Trophoblast cell (in vitro differentiated cells and primary cell): ENCODE results near the gene PPP1R12A.

Experiments
- DNase-seq, 2 donors: peaks; one replicate each; pipeline ENCODE4 v3.0.0-alpha.2; 2016
- H2AFZ ChIP-seq: 2 replicates; pipeline ENCODE4 v1.6.1; 2013; ENCODE audit warnings: low read length, moderate library complexity, mild to moderate bottlenecking; ENCODE audit not compliant: insufficient read depth, poor library complexity
- H2AK5ac ChIP-seq: 2 replicates; pipeline ENCODE4 v1.6.1; 2013; ENCODE audit warnings: mild to moderate bottlenecking, low read length
- H2BK120ac ChIP-seq: 2 replicates; pipeline ENCODE4 v1.6.1; 2013; ENCODE audit warnings: low read length, mild to moderate bottlenecking, moderate library complexity; ENCODE audit not compliant: insufficient read depth, poor library complexity
- H2BK12ac ChIP-seq: 2 replicates; pipeline ENCODE4 v1.6.1; 2013; ENCODE audit warnings: mild to moderate bottlenecking, low read length, moderate library complexity
- H2BK5ac ChIP-seq: 2 replicates; pipeline ENCODE4 v1.6.1; 2013; ENCODE audit warnings: low read length, low read depth, moderate library complexity, mild to moderate bottlenecking; ENCODE audit not compliant: poor library complexity
- H3K14ac ChIP-seq: 2 replicates; pipeline ENCODE4 v1.6.1; 2013; ENCODE audit warnings: mild to moderate bottlenecking, low read length
- H3K18ac ChIP-seq: 2 replicates; pipeline ENCODE4 v1.6.1; 2013; ENCODE audit warnings: mild to moderate bottlenecking, low read length
- H3K23ac ChIP-seq: 2 replicates; pipeline ENCODE4 v1.6.1; 2013; ENCODE audit warnings: low read length
- H3K27ac ChIP-seq: 2 replicates; pipeline ENCODE4 v1.5.1; 2013; ENCODE audit warnings: low read depth, mild to moderate bottlenecking, inconsistent platforms, low read length, moderate library complexity
- H3K27me3 ChIP-seq: 2 replicates; pipeline ENCODE4 v1.6.1; 2013; ENCODE audit warnings: inconsistent platforms, mild to moderate bottlenecking, low read length, moderate library complexity; ENCODE audit not compliant: insufficient read depth
- H3K36me3 ChIP-seq, 2 experiments: 1 replicate in 1 of 2; 2 replicates in 1 of 2; pipeline ENCODE4 v1.6.1; 2013; ENCODE audit warnings: low read length in 2 of 2, mild to moderate bottlenecking in 2 of 2, moderate library complexity in 1 of 2; ENCODE audit not compliant: insufficient read depth in 2 of 2, control insufficient read depth in 1 of 2
- H3K4ac ChIP-seq: 2 replicates; pipeline ENCODE4 v1.6.1; 2013; ENCODE audit warnings: low read depth, mild to moderate bottlenecking, low read length, moderate library complexity
- H3K4me1 ChIP-seq, 2 experiments: 1 replicate in 1 of 2; 2 replicates in 1 of 2; pipeline ENCODE4 v1.6.1; 2013; ENCODE audit warnings: low read length in 2 of 2, mild to moderate bottlenecking in 2 of 2, moderate library complexity in 1 of 2; ENCODE audit not compliant: insufficient read depth in 2 of 2, control insufficient read depth in 1 of 2
- H3K4me2 ChIP-seq: 2 replicates; pipeline ENCODE4 v1.6.1; 2013; ENCODE audit warnings: inconsistent platforms, mild to moderate bottlenecking, low read length, moderate library complexity
- H3K4me3 ChIP-seq: 2 replicates; pipeline ENCODE4 v1.5.1; 2013; ENCODE audit warnings: mild to moderate bottlenecking, low read depth, low read length, inconsistent platforms
- H3K79me1 ChIP-seq: one replicate; pipeline ENCODE4 v1.6.1; 2013; ENCODE audit warnings: low read length
- H3K79me2 ChIP-seq: 2 replicates; pipeline ENCODE4 v1.6.1; 2013; ENCODE audit warnings: low read length, mild to moderate bottlenecking; ENCODE audit not compliant: control insufficient read depth, insufficient read depth, poor library complexity
- H3K9ac ChIP-seq: 2 replicates; pipeline ENCODE4 v1.6.1; 2013; ENCODE audit warnings: mild to moderate bottlenecking, low read length
- H3K9me3 ChIP-seq: 2 replicates; pipeline ENCODE4 v1.6.1; 2013; ENCODE audit warnings: low read depth, mild to moderate bottlenecking, control low read depth, inconsistent platforms, low read length; ENCODE audit not compliant: insufficient read depth
- H4K12ac ChIP-seq: 2 replicates; pipeline ENCODE4 v1.6.1; 2013; ENCODE audit warnings: low read depth, mild to moderate bottlenecking, low read length, moderate library complexity
- H4K8ac ChIP-seq: 2 replicates; pipeline ENCODE4 v1.6.1; 2013; ENCODE audit warnings: low read depth, mild to moderate bottlenecking, low read length, moderate library complexity
- H4K91ac ChIP-seq: one replicate; pipeline ENCODE4 v1.6.1; 2013; ENCODE audit warnings: low read depth, mild to moderate bottlenecking, low read length, moderate library complexity
- WGBS: extraction: QIAGEN DNeasy Blood & Tissue Kit; methylation state at CpG from one replicate; pipeline ENCODE4 v1.1.7; 2013; ENCODE audit warnings: missing lambda C conversion rate; ENCODE audit not compliant: insufficient read length, insufficient coverage; ENCODE audit errors: extremely low coverage; 5-methylcytosine and 5-hydroxymethylcytosine counted together

The PPP1R12A gene

DNA sequence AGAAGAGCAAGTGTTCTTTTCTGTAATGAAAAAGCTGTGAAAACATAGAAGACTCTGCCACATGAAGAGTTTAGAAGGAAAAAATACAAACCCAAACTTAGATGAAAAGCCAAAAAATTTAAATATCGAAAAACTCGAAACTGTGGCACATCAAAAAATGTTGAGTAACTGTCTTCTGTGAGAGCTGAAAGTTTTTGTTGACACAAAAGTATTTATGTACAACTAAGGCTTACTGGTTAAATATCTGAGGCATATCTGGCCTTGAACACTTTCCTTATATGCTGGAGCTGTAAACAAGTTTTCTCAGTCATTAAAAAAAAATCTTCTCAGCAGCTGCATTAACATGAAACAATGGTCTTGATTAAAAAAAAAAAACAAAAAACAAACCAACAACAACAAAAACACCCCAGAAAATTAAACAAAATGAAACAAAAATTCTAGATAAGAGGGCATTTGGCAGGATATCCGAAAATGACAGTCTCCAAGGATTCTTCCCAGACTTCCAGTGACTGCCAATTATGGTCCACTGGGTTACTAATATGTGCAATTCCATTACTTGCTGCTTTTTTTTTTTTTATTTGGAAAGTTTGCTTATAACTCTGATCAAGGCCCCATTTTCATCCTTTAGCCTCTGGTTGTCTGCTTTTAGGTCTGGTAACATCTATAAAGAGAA lies 159.4 kb downstream of the PPP1R12A start:
- DNase-seq, result no peak
- H3K79me1 ChIP-seq, result no peaks in the 10 kb centered on the region
- H3K4me3 ChIP-seq, result no peak overlapping the region
- H4K8ac ChIP-seq, result no peak overlapping the region
- H2BK120ac ChIP-seq, result no peak overlapping the region
- no peak overlapping the region for H2AFZ ChIP-seq
- H4K91ac ChIP-seq, result no peak overlapping the region
- H3K23ac ChIP-seq, result no peak overlapping the region
- no peak overlapping the region for H3K18ac ChIP-seq
- H2AK5ac ChIP-seq, result no peak overlapping the region
- no peaks in the 10 kb centered on the region for H3K9me3 ChIP-seq
- no peaks in the 10 kb centered on the region for H3K4me1 ChIP-seq
- no peak overlapping the region for H4K12ac ChIP-seq
- H3K9ac ChIP-seq, result no peak overlapping the region
- no CpG with 5 or more reads among the region's 3 CpGs for WGBS
- H3K27ac ChIP-seq, result no peak overlapping the region
- H3K79me2 ChIP-seq, result no peaks in the 10 kb centered on the region
- no peak overlapping the region for H2BK12ac ChIP-seq
- no peaks in the 10 kb centered on the region for H3K27me3 ChIP-seq
- H3K4me2 ChIP-seq, result no peak overlapping the region
- no peak overlapping the region for H3K14ac ChIP-seq
- H3K4ac ChIP-seq, result no peak overlapping the region
- no peak overlapping the region for H2BK5ac ChIP-seq
- peaks cover 0 to 5% of the 10 kb centered on the region in 2 experiments for H3K36me3 ChIP-seq

DNA sequence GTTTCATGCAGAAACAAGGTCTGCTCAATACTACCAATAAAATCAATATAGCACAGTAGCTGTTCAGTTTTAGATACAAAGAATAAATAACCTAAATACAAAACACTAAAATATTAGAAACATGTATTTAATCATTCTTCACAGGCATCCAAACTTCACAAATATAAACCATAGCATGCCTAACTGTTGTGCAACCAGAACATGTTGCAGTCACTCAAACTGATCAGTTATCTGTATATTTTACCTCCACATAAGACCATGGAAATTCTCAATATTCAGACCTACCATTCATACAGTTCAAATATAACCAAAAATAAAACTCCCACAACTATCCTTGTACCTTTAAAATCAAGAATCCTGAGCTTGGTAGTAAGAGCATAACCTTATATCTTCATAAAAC lies 161.0 kb downstream of the PPP1R12A start:
- Histone ChIP-seq H3K18ac (no peak overlapping the region), H3K9me3 (no peaks in the 10 kb centered on the region), H2AFZ (no peak overlapping the region), H2BK12ac (no peak overlapping the region), H3K27me3 (no peaks in the 10 kb centered on the region), H3K14ac (no peak overlapping the region), H3K4me2 (no peak overlapping the region), H3K4me1 (no peaks in the 10 kb centered on the region), H3K4me3 (no peak overlapping the region), H2AK5ac (no peak overlapping the region), H3K36me3 (peaks cover 0 to 3% of the 10 kb centered on the region in 2 experiments), H2BK120ac (no peak overlapping the region), H4K8ac (no peak overlapping the region), H4K12ac (no peak overlapping the region), H3K4ac (no peak overlapping the region), H3K9ac (no peak overlapping the region), H3K79me1 (no peaks in the 10 kb centered on the region), H2BK5ac (no peak overlapping the region), H3K79me2 (no peaks in the 10 kb centered on the region), H3K23ac (no peak overlapping the region), H4K91ac (no peak overlapping the region), H3K27ac (no peak overlapping the region)
- DNase-seq, result no peak

DNA sequence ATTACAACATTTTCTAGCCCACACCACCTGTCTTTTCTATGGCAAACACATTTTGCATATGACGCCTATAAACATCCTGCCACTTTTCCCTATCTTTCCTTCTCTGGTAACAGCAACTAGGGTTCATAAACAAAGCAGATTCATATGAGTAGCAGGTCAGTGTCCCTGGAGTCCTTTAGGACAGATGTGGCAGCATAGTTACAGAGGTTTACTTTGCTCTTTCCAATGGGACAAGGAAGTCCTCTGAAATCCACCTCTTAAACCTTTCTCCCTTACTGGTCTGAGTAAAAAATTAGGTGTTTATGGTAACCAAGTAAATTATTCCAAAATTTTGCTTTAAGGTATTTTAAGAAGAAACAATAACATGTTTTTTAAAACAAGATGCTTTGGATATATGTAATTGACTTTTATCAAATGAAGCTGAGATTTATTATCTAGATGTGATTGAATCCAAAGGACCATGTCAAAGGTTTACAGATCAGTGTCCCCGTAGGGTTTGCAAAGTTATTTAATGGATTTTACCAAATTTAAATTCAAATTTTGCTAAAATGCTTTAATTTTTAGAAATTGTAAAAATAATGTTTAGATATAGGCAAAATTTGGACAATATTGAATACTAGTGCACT lies 164.9 kb downstream of the PPP1R12A start:
- no peaks in the 10 kb centered on the region for H3K27me3 ChIP-seq
- H2AK5ac ChIP-seq, result no peak overlapping the region
- H3K14ac ChIP-seq, result no peak overlapping the region
- peaks cover 0 to 3% of the 10 kb centered on the region in 2 experiments for H3K36me3 ChIP-seq
- H2AFZ ChIP-seq, result no peak overlapping the region
- no peak overlapping the region for H3K4me2 ChIP-seq
- H2BK12ac ChIP-seq, result no peak overlapping the region
- H3K4ac ChIP-seq, result no peak overlapping the region
- no CpG with 5 or more reads among the region's 2 CpGs for WGBS
- H3K9me3 ChIP-seq, result no peaks in the 10 kb centered on the region
- no peak overlapping the region for H3K9ac ChIP-seq
- no peak for DNase-seq
- H3K4me3 ChIP-seq, result no peak overlapping the region
- H4K12ac ChIP-seq, result no peak overlapping the region
- no peak overlapping the region for H2BK120ac ChIP-seq
- H3K79me1 ChIP-seq, result no peaks in the 10 kb centered on the region
- no peak overlapping the region for H2BK5ac ChIP-seq
- H3K23ac ChIP-seq, result no peak overlapping the region
- no peaks in the 10 kb centered on the region for H3K79me2 ChIP-seq
- no peak overlapping the region for H3K27ac ChIP-seq
- no peak overlapping the region for H3K18ac ChIP-seq
- H4K91ac ChIP-seq, result no peak overlapping the region
- no peaks in the 10 kb centered on the region for H3K4me1 ChIP-seq
- H4K8ac ChIP-seq, result no peak overlapping the region

DNA sequence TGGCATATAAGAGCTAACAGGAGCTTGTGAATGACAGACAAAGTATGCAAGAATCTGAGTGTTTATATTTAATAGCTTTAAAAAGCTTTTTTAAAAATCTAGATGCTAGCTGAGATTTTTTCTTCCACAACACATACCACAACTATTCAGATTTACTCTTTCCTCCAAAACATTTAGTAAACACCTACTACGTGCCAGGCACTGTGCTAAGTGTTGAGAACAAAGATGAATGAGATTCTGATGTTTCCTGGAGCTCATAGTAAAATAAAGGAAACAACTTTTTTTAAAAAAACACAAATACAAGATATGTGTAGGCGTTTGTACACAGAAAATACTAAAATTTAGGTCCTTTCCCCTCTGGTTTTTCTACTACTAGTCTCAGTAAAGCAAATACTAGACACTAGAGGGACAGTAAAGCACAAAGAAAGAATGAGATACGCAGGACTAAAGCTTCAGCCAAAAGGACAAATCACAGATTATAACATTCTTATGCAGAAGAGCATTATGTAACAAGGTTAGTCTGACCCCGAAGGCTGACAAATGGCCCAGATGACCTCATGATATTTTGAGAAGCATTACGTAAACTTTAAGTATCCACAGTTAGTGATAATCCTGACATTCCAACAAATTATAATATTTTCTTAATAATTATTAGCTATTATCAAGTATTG lies 165.6 kb downstream of the PPP1R12A start:
- Histone ChIP-seq H2BK120ac (no peak overlapping the region), H4K91ac (no peak overlapping the region), H3K23ac (no peak overlapping the region), H3K18ac (no peak overlapping the region), H3K4me1 (no peaks in the 10 kb centered on the region), H3K9me3 (no peaks in the 10 kb centered on the region), H2AFZ (no peak overlapping the region), H2BK5ac (no peak overlapping the region), H3K4me3 (no peak overlapping the region), H3K9ac (no peak overlapping the region), H3K4me2 (no peak overlapping the region), H4K12ac (no peak overlapping the region), H3K36me3 (peaks cover 0 to 3% of the 10 kb centered on the region in 2 experiments), H3K27ac (no peak overlapping the region), H3K79me1 (no peaks in the 10 kb centered on the region), H4K8ac (no peak overlapping the region), H3K14ac (no peak overlapping the region), H3K27me3 (no peaks in the 10 kb centered on the region), H3K79me2 (no peaks in the 10 kb centered on the region), H3K4ac (no peak overlapping the region), H2AK5ac (no peak overlapping the region), H2BK12ac (no peak overlapping the region)
- WGBS, result no CpG with 5 or more reads among the region's 5 CpGs
- peak in 1 of 2 donors; percentile 16 for DNase-seq
